ENCODE results near the gene PELI1. TPM values are rescaled to one million over a fixed set of nuclear protein-coding genes. Genes with fewer than 3 reads are reported as not detected.

PELI1 gene
- total RNA-seq, 1 donor from 2014 or later: 60.4 TPM

- Histone ChIP-seq H3K4me1 (no peaks in the 10 kb centered on the region), H3K4me3 (no peak overlapping the region), H3K27me3 (no peaks in the 10 kb centered on the region), H3K9me3 (no peaks in the 10 kb centered on the region), H3K36me3 (no peaks in the 10 kb centered on the region), H3K27ac (no peak overlapping the region)
- TF ChIP-seq POLR2AphosphoS5 (IDR thresholded peaks at IDR 0.05; ENCODE audit: insufficient read depth in 1 of 2, low read depth in 1 of 2) (no peak), CTCF (IDR thresholded peaks at IDR 0.05) (no peak), POLR2A (IDR thresholded peaks at IDR 0.05) (no peak)
- intact Hi-C loops (cut with DNase I): no loop called here
- no peak for DNase-seq (ENCODE audit: extremely low spot score in 2 of 2)
These were observed 76.9 kb downstream of the PELI1 start for GRCh38 chr2:64067326-64067725.

GRCh38 chr2:64065516-64065915, 78.7 kb downstream of the PELI1 start:
- TF ChIP-seq POLR2AphosphoS5 (IDR thresholded peaks at IDR 0.05; ENCODE audit: insufficient read depth in 1 of 2, low read depth in 1 of 2): no peak
- TF ChIP-seq POLR2A (IDR thresholded peaks at IDR 0.05): no peak
- TF ChIP-seq CTCF (IDR thresholded peaks at IDR 0.05): no peak
- intact Hi-C loops (cut with DNase I): no loop called here

GRCh38 chr2:64063924-64064331, 80.3 kb downstream of the PELI1 start:
- TF ChIP-seq POLR2AphosphoS5 (IDR thresholded peaks at IDR 0.05; ENCODE audit: insufficient read depth in 1 of 2, low read depth in 1 of 2) (no peak), POLR2A (IDR thresholded peaks at IDR 0.05) (no peak), CTCF (IDR thresholded peaks at IDR 0.05) (no peak)
- DNase-seq (ENCODE audit: extremely low spot score in 2 of 2): no peak
- intact Hi-C loops (cut with DNase I): no loop called here
- Histone ChIP-seq H3K4me3 (no peak overlapping the region), H3K4me1 (no peaks in the 10 kb centered on the region), H3K27ac (peak overlapping the region; percentile 8), H3K27me3 (no peaks in the 10 kb centered on the region), H3K9me3 (no peaks in the 10 kb centered on the region), H3K36me3 (no peaks in the 10 kb centered on the region)

More at GRCh38 chr2:64065516-64065915, 78.7 kb downstream of the PELI1 start:
- H3K4me1 ChIP-seq: no peaks in the 10 kb centered on the region
- no peaks in the 10 kb centered on the region for H3K27me3 ChIP-seq
- no peak for DNase-seq (ENCODE audit: extremely low spot score in 2 of 2)
- H3K27ac ChIP-seq: no peak overlapping the region
- no peaks in the 10 kb centered on the region for H3K9me3 ChIP-seq
- H3K36me3 ChIP-seq: no peaks in the 10 kb centered on the region
- no peak overlapping the region for H3K4me3 ChIP-seq

GRCh38 chr2:64063454-64063853, 80.8 kb downstream of the PELI1 start:
- TF ChIP-seq CTCF (IDR thresholded peaks at IDR 0.05): no peak
- no peak for TF ChIP-seq POLR2A (IDR thresholded peaks at IDR 0.05)
- no peaks in the 10 kb centered on the region for H3K27me3 ChIP-seq
- DNase-seq (ENCODE audit: extremely low spot score in 2 of 2): no peak
- intact Hi-C loops (cut with DNase I): no loop called here
- H3K4me1 ChIP-seq: no peaks in the 10 kb centered on the region
- H3K36me3 ChIP-seq: no peaks in the 10 kb centered on the region
- no peak overlapping the region for H3K4me3 ChIP-seq
- peak overlapping the region; percentile 8 for H3K27ac ChIP-seq
- no peaks in the 10 kb centered on the region for H3K9me3 ChIP-seq

- Histone ChIP-seq H3K36me3 (no peaks in the 10 kb centered on the region), H3K27ac (no peak overlapping the region), H3K9me3 (no peaks in the 10 kb centered on the region), H3K4me1 (no peaks in the 10 kb centered on the region), H3K27me3 (no peaks in the 10 kb centered on the region), H3K4me3 (no peak overlapping the region)
- intact Hi-C loops (cut with DNase I): no loop called here
- TF ChIP-seq CTCF (IDR thresholded peaks at IDR 0.05) (no peak), POLR2A (IDR thresholded peaks at IDR 0.05) (no peak), POLR2AphosphoS5 (IDR thresholded peaks at IDR 0.05; ENCODE audit: insufficient read depth in 1 of 2, low read depth in 1 of 2) (no peak)
- DNase-seq (ENCODE audit: extremely low spot score in 2 of 2): no peak
These were observed 81.4 kb downstream of the PELI1 start for GRCh38 chr2:64062840-64063239.

Data from vagina (tissue), 2 donors.